DND-41 (cell line): ENCODE results near the gene TOB2.

ENCODE experiments used
- CTCF ChIP-seq: IDR thresholded peaks from 2 replicates; pipeline ENCODE4 v1.5.1; 2012; ENCODE audit warnings: borderline replicate concordance, low read length, moderate library complexity, mild to moderate bottlenecking; ENCODE audit not compliant: poor library complexity, severe bottlenecking; ENCODE audit errors: extremely low read depth
- EZH2 ChIP-seq: IDR thresholded peaks from 3 replicates; pipeline ENCODE4 v1.6.1; 2012; ENCODE audit warnings: borderline replicate concordance, low read depth, mild to moderate bottlenecking, moderate library complexity, low read length, inconsistent platforms; ENCODE audit not compliant: severe bottlenecking

- TF ChIP-seq CTCF: no peak
- no peak for TF ChIP-seq EZH2
Measured at GRCh38 chr22:41468381-41469217, 22.0 kb upstream of the TOB2 start, which contains the start of the genes ACO2 and PHF5A.
